HepG2 (cell line): ENCODE measurements around the gene MAP2K1. TPM values are rescaled to one million over a fixed set of nuclear protein-coding genes. Genes with fewer than 3 reads are reported as not detected.
"Not testable (repeated sequence)": the region's sequence is repeated elsewhere in the genome, so short reads cannot be mapped to it uniquely, and the experiment has no call there.

ENCODE experiments used
- ATAC-seq: fragments of 200-7000 bp; cut with Tn5 transposase; 3 replicates; pipeline ENCODE4 v1.9.1; 2020; ENCODE audit warnings: mild to moderate bottlenecking, moderate library complexity
- BruUV-seq: library from RNA; stranded (reverse); fragments of 400-500 nt; replicated peaks from 2 replicates; lab custom pipeline; 2021; lab: Mats Ljungman, UMichigan
- CTCF ChIA-PET: fragments of 300-600 bp; formaldehyde crosslinking; extraction: SDS; loops from one replicate; lab custom pipeline; 2021; ENCODE audit warnings: low total read pairs, inconsistent platforms, low intra/inter-chr PET ratio; lab: Yijun Ruan, JAX
- POLR2A ChIA-PET: fragments of 350-600 bp; sonication (Branson Sonifier 250); formaldehyde crosslinking; loops from one replicate; lab custom pipeline; 2020; ENCODE audit warnings: antibody characterized with exemption, inconsistent platforms; lab: Yijun Ruan, JAX
- DNase-seq: peaks from one replicate; pipeline ENCODE4 v3.0.0-alpha.2; 2015; ENCODE audit warnings: low spot score
- FAIRE-seq: peaks from 3 replicates; lab custom pipeline; 2011; peaks lifted over from hg19 to GRCh38; lab: Jason Lieb, UNC
- H2AFZ ChIP-seq: one replicate; pipeline ENCODE4 v1.6.1; 2011; ENCODE audit warnings: low read length, inconsistent platforms
- H3K27ac ChIP-seq: fragments of 300-600 bp; 3 replicates; pipeline ENCODE4 v1.8.0; 2011; ENCODE audit warnings: mixed run types, mild to moderate bottlenecking, mixed read lengths, low read length, inconsistent platforms; ENCODE audit not compliant: insufficient read depth; ENCODE audit errors: extremely low read length
- H3K27me3 ChIP-seq, 2 experiments: fragments of 200-600 bp in 1 of 2; 2 replicates in 1 of 2; 3 replicates in 1 of 2; pipeline versions ENCODE4 v1.6.0 to v1.8.0; 2011; ENCODE audit warnings: low read length in 2 of 2, mild to moderate bottlenecking in 2 of 2, moderate library complexity in 2 of 2, inconsistent platforms in 1 of 2; ENCODE audit not compliant: insufficient read depth in 2 of 2, control insufficient read depth in 1 of 2
- H3K36me3 ChIP-seq, 2 experiments: fragments of 200-600 bp in 1 of 2; replicated peaks in 1 of 2; 2 replicates in 1 of 2; 3 replicates in 1 of 2; pipeline versions ENCODE4 v1.5.1 to v1.8.0; 2011; ENCODE audit warnings: low read length in 2 of 2, inconsistent platforms in 1 of 2; ENCODE audit not compliant: insufficient read depth in 2 of 2, control insufficient read depth in 1 of 2
- H3K4me1 ChIP-seq: 2 replicates; pipeline ENCODE4 v1.5.1; 2012; ENCODE audit warnings: low read length, inconsistent platforms; ENCODE audit not compliant: insufficient read depth
- H3K4me2 ChIP-seq: 2 replicates; pipeline ENCODE4 v1.6.0; 2011; ENCODE audit warnings: low read depth, low read length, inconsistent platforms
- H3K4me3 ChIP-seq, 3 experiments: fragments of 200-600 bp in 1 of 3; sonication (generic), shearing (Covaris generic) in 1 of 3; replicated peaks in 1 of 3; 2 replicates each; pipeline ENCODE4 v1.5.1; 2011 to 2016; ENCODE audit warnings: low read length in 3 of 3, inconsistent platforms in 2 of 3, low read depth in 2 of 3, mild to moderate bottlenecking in 2 of 3, control low read depth in 1 of 3, mixed read lengths in 1 of 3; ENCODE audit not compliant: insufficient read depth in 1 of 3
- H3K79me2 ChIP-seq: one replicate; pipeline ENCODE4 v1.6.1; 2011; ENCODE audit warnings: low read length, inconsistent platforms; ENCODE audit not compliant: insufficient read depth
- H3K9ac ChIP-seq: 2 replicates; pipeline ENCODE4 v1.6.0; 2011; ENCODE audit warnings: mild to moderate bottlenecking, low read depth, low read length, inconsistent platforms; ENCODE audit not compliant: insufficient read depth
- H3K9me3 ChIP-seq: 2 replicates; pipeline ENCODE4 v1.5.1; 2012; ENCODE audit warnings: mild to moderate bottlenecking, low read length
- H4K20me1 ChIP-seq: 2 replicates; pipeline ENCODE4 v1.6.0; 2011; ENCODE audit warnings: inconsistent platforms, mild to moderate bottlenecking, low read length, moderate library complexity; ENCODE audit not compliant: insufficient read depth
- AGO2 ChIP-seq: fragments of 200-400 bp; formaldehyde crosslinking; optimal IDR thresholded peaks from 2 replicates; pipeline ENCODE3; 2017; ENCODE audit warnings: mild to moderate bottlenecking, low read depth, low read length, moderate library complexity
- POLR2A ChIP-seq, 2 experiments: IDR thresholded peaks; 2 replicates each; pipeline ENCODE4 v1.6.1; 2011; ENCODE audit warnings: low read depth in 2 of 2, low read length in 2 of 2, mild to moderate bottlenecking in 1 of 2, moderate library complexity in 1 of 2; ENCODE audit not compliant: insufficient read depth in 1 of 2
- POLR2AphosphoS5 ChIP-seq: IDR thresholded peaks from 2 replicates; pipeline ENCODE4 v1.6.1; 2012; ENCODE audit warnings: low read depth, low read length
- RBFOX2 ChIP-seq: fragments of 200-400 bp; formaldehyde crosslinking; IDR thresholded peaks from 2 replicates; pipeline ENCODE4 v1.6.1; 2017; ENCODE audit warnings: low read depth, mild to moderate bottlenecking, low read length
- RBM22 ChIP-seq: fragments of 200-400 bp; formaldehyde crosslinking; optimal IDR thresholded peaks from 2 replicates; pipeline ENCODE3; 2017; ENCODE audit warnings: mild to moderate bottlenecking, low read length, moderate library complexity
- STAG1 ChIP-seq: sonication (generic); formaldehyde crosslinking; IDR thresholded peaks from 2 replicates; pipeline ENCODE4 v1.4.0; 2020; ENCODE audit warnings: missing genetic modification reagents
- TBX2 ChIP-seq: sonication (generic); formaldehyde crosslinking; IDR thresholded peaks from 2 replicates; pipeline ENCODE4 v1.5.0; 2020; ENCODE audit warnings: missing genetic modification reagents, mild to moderate bottlenecking, borderline replicate concordance
- TOPORS ChIP-seq: sonication (generic); formaldehyde crosslinking; IDR thresholded peaks from 2 replicates; pipeline ENCODE4 v1.8.0; 2023; ENCODE audit warnings: mild to moderate bottlenecking, missing genetic modification reagents
- ZNF883 ChIP-seq: sonication (generic); formaldehyde crosslinking; IDR thresholded peaks from 2 replicates; pipeline ENCODE4 v1.5.1; 2020; ENCODE audit warnings: mild to moderate bottlenecking, missing genetic modification reagents; ENCODE audit errors: not compliant biosample characterization
- WGBS: methylation state at CpG from one replicate; pipeline ENCODE4 v1.1.6; 2017; ENCODE audit warnings: low lambda C conversion rate; 5-methylcytosine and 5-hydroxymethylcytosine counted together
- in situ Hi-C: cut with HindIII; loops from 2 replicates; pipeline ENCODE4 v1.10.0; 2017; ENCODE audit warnings: low pct_unique_long_range_greater_than_20kb; ENCODE audit not compliant: extremely low pct_ligation_motif_present
- intact Hi-C: fragments of 100-400 bp; cut with micrococcal nuclease; formaldehyde crosslinking; loops from one replicate; pipeline ENCODE4 v1.10.0; 2022; ENCODE audit not compliant: unreplicated experiment
- polyA plus RNA-seq, 8 experiments: library from polyadenylated mRNA; depleted of rRNA in 3 of 8; stranded (reverse) in 7 of 8; unstranded in 1 of 8; fragments of >200 nt; fragmentation: Illumina TruSeq in 4 of 8; extraction: Trizol in 4 of 8; gene quantifications; 2 replicates each; pipeline versions ENCODE4 v1.2.1 to v1.2.3, GENCODE V29; 2011 to 2016; ENCODE audit warnings: low read depth in 4 of 8, missing spikeins in 1 of 8, mixed read lengths in 1 of 8; ENCODE audit not compliant: insufficient read depth in 1 of 8
- total RNA-seq, 5 experiments: library from RNA; depleted of rRNA; stranded (reverse); fragments of >200 nt; fragmentation: Illumina TruSeq; extraction: Trizol; gene quantifications; 2 replicates each; pipeline ENCODE4 v1.2.3, GENCODE V29; 2016; ENCODE audit warnings: low read depth in 1 of 5
- TF ChIP-seq, protein P1 (sequence below): IDR thresholded peaks from 2 replicates; pipeline ENCODE4 v1.6.1; 2016
- TF ChIP-seq, protein P2 (sequence below): sonication (generic); formaldehyde crosslinking; IDR thresholded peaks from 2 replicates; pipeline ENCODE4 v1.5.0; 2020; ENCODE audit warnings: mild to moderate bottlenecking, missing genetic modification reagents, moderate library complexity
- TF ChIP-seq, protein P3 (sequence below), 2 experiments: fragments of 450-650 bp in 1 of 2; sonication (generic) in 1 of 2; formaldehyde crosslinking; IDR thresholded peaks; 2 replicates each; pipeline versions ENCODE4 v1.5.0 to v1.8.0; 2020 to 2022; ENCODE audit warnings: mild to moderate bottlenecking in 1 of 2, missing genetic modification reagents in 1 of 2

MAP2K1 gene
- total and polyA plus RNA-seq, 2 of the 13 experiments (the other 11 are each of a cell fraction or from before 2014, with no cell fraction given), result 24.1 to 49.2 TPM

DNA sequence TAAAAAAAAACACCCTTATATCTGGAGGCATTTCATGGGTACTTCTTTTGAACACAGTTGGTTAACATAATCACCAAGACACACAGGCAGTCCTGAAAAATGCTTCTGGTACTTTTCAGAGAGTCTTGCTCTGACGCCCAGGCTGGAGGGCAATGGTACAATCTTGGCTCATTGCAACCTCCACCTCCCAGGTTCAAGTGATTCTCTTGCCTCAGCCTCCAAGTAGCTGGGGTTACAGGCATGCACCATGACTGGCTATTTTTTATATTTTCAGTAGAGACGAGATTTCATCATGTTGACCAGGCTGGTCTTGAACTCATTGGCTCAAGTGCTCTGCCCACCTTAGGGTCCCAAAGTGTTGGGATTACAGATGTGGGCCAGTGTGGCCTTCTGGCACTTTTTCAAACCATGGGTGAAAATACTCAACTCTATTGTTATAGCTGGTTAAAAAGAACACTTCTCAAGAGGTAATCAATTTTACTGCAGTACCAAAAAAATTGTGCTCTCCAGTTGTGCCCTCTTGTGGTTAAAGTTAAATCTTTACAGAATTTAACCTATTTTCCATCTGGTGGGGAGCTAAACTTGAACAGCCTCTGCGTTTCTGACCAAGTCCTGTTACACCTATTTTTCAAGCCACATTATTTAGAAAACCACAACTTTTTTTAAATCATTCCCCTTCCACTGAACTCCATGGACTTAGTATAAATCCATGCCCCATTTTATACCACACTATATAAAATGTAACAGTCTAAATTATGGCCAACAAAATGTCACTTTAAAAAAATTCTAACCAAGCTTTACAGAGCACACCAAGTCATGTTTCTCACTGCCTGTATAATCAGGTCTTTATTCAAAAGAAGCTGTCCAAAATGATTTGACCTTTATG is 112.0 kb downstream of the MAP2K1 start:
- Histone ChIP-seq H4K20me1 (peaks cover 42% of the 10 kb centered on the region), H3K4me1 (peaks cover 61% of the 10 kb centered on the region)
- CTCF ChIA-PET, result interaction anchor here (1.3 to 3.0 kb wide), 2 partner anchors 112 to 211 kb away, joined by 3 to 17 read pairs; partner anchors contain the start of gene MAP2K1

DNA sequence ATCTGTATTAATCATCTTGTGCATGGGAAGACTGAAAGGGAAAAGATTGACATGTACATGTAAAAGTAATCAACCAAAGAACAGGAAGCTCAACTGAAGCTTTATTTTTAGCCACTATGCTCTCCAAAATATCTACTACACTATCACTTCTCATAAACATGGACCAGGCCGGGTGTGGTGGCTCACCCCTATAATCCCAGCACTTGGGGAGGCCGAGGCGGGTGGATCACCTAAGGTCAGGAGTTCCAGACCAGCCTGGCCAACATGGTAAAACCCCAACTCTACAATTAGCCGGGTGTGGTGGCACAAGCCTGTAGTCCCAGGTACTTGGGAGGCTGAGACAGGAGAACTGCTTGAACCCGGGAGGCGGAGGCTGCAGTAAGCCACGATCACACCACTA is 113.6 kb downstream of the MAP2K1 start:
- peaks cover 6 to 51% of the 10 kb centered on the region in 2 experiments; a peak in 4 of 5 replicates for H3K36me3 ChIP-seq
- WGBS, result 96% methylated on average over 7 of the region's 7 CpGs
- H3K27me3 ChIP-seq, H3K9me3 ChIP-seq, in situ Hi-C loops, POLR2A ChIA-PET, CTCF ChIA-PET, intact Hi-C loops, H2AFZ ChIP-seq, H3K27ac ChIP-seq, ATAC-seq, H3K4me2 ChIP-seq, FAIRE-seq, DNase-seq, H3K9ac ChIP-seq, BruUV-seq, H3K4me3 ChIP-seq: not testable (repeated sequence)
- peaks cover 42% of the 10 kb centered on the region for H4K20me1 ChIP-seq
- peaks cover 47% of the 10 kb centered on the region for H3K79me2 ChIP-seq
- peaks cover 59% of the 10 kb centered on the region for H3K4me1 ChIP-seq

More for the DNA sequence above, 112.0 kb downstream of the MAP2K1 start:
- no peaks in the 10 kb centered on the region; a peak in 1 of 5 replicates for H3K27me3 ChIP-seq
- ATAC-seq (no peak), FAIRE-seq (no peak), DNase-seq (peak; percentile 15)
- TF ChIP-seq POLR2AphosphoS5 (peak; percentile 14; the same call in 1 of the 2 replicates), STAG1 (peak; percentile 16; the same call in 1 of the 2 replicates), TBX2 (no peak), ZNF883 (CRISPR knock-in tag) (no peak), RBM22 (peak; percentile 14), RBFOX2 (peak; percentile 80), POLR2A (IDR thresholded peaks at IDR 0.05; ENCODE audit: insufficient read depth in 1 of 2, low read depth in 2 of 2, low read length in 2 of 2) (peak in 1 of 2 experiments; percentile 22; a peak in 2 of 4 replicates), AGO2 (peak; percentile 70), TOPORS (no peak)
- TF ChIP-seq, protein P1, sequence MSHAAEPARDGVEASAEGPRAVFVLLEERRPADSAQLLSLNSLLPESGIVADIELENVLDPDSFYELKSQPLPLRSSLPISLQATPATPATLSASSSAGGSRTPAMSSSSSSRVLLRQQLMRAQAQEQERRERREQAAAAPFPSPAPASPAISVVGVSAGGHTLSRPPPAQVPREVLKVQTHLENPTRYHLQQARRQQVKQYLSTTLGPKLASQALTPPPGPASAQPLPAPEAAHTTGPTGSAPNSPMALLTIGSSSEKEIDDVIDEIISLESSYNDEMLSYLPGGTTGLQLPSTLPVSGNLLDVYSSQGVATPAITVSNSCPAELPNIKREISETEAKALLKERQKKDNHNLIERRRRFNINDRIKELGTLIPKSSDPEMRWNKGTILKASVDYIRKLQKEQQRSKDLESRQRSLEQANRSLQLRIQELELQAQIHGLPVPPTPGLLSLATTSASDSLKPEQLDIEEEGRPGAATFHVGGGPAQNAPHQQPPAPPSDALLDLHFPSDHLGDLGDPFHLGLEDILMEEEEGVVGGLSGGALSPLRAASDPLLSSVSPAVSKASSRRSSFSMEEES, result no peak
- TF ChIP-seq, protein P2, sequence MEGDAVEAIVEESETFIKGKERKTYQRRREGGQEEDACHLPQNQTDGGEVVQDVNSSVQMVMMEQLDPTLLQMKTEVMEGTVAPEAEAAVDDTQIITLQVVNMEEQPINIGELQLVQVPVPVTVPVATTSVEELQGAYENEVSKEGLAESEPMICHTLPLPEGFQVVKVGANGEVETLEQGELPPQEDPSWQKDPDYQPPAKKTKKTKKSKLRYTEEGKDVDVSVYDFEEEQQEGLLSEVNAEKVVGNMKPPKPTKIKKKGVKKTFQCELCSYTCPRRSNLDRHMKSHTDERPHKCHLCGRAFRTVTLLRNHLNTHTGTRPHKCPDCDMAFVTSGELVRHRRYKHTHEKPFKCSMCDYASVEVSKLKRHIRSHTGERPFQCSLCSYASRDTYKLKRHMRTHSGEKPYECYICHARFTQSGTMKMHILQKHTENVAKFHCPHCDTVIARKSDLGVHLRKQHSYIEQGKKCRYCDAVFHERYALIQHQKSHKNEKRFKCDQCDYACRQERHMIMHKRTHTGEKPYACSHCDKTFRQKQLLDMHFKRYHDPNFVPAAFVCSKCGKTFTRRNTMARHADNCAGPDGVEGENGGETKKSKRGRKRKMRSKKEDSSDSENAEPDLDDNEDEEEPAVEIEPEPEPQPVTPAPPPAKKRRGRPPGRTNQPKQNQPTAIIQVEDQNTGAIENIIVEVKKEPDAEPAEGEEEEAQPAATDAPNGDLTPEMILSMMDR (CRISPR knock-in tag), result peak; percentile 16; the same call in 1 of the 2 replicates
- TF ChIP-seq, protein P3, sequence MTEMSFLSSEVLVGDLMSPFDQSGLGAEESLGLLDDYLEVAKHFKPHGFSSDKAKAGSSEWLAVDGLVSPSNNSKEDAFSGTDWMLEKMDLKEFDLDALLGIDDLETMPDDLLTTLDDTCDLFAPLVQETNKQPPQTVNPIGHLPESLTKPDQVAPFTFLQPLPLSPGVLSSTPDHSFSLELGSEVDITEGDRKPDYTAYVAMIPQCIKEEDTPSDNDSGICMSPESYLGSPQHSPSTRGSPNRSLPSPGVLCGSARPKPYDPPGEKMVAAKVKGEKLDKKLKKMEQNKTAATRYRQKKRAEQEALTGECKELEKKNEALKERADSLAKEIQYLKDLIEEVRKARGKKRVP (CRISPR knock-in tag; IDR thresholded peaks at IDR 0.05), result peak in 1 of 2 experiments; percentile 34; a peak in 2 of 4 replicates
- 97% methylated on average over 3 of the region's 3 CpGs for WGBS
- 0 out of 2 replicates have a peak overlapping the region, but pooled peaks have one; percentile 90 for H3K9ac ChIP-seq
- H3K36me3 ChIP-seq, result peaks cover 13 to 56% of the 10 kb centered on the region in 2 experiments; a peak in 4 of 5 replicates
- peak overlapping the region; percentile 35 for H3K27ac ChIP-seq
- intact Hi-C loops, result loop anchor here (5.0 to 10.0 kb wide), 2 partner anchors 126 to 144 kb away; partner anchors contain the start of gene TIPIN
- H2AFZ ChIP-seq, result no peak overlapping the region
- in situ Hi-C loops, result loop anchor here (25.0 kb wide), 1 partner anchor 111 kb away; the partner anchor contains the start of gene MAP2K1
- peaks cover 38% of the 10 kb centered on the region for H3K79me2 ChIP-seq
- no peak overlapping the region for H3K4me3 ChIP-seq
- no peaks in the 10 kb centered on the region for H3K9me3 ChIP-seq
- BruUV-seq, result no TSS peak
- H3K4me2 ChIP-seq, result no peak overlapping the region
- POLR2A ChIA-PET, result interaction anchor here (1.3 to 3.2 kb wide), 3 partner anchors 9 to 112 kb away, joined by 3 to 38 read pairs (median 4); partner anchors contain the start of gene MAP2K1
